Fibroblast of lung (primary cell): ENCODE data around the gene NINJ2. TPM values are rescaled to one million over a fixed set of nuclear protein-coding genes. Genes with fewer than 3 reads are reported as not detected.

ENCODE experiments used
- DNase-seq, 2 donors: peaks; one replicate each; pipeline versions ENCODE4 v3.0.0 to v3.0.0-alpha.2; 2010; ENCODE audit warnings: low read depth in 2 of 2
- H2AFZ ChIP-seq: 2 replicates; pipeline ENCODE4 v1.5.1; 2012; ENCODE audit warnings: low read length, control low read depth, inconsistent platforms
- H3K27ac ChIP-seq: 2 replicates; pipeline ENCODE4 v1.5.1; 2011; ENCODE audit warnings: low read length, control low read depth; ENCODE audit not compliant: insufficient read depth
- H3K27me3 ChIP-seq: 2 replicates; pipeline ENCODE4 v1.5.1; 2011; ENCODE audit warnings: mild to moderate bottlenecking, low read length; ENCODE audit not compliant: control insufficient read depth, insufficient read depth
- H3K36me3 ChIP-seq: 2 replicates; pipeline ENCODE4 v1.5.1; 2011; ENCODE audit warnings: low read length; ENCODE audit not compliant: control insufficient read depth, insufficient read depth
- H3K4me1 ChIP-seq: 2 replicates; pipeline ENCODE4 v1.5.1; 2011; ENCODE audit warnings: low read length; ENCODE audit not compliant: control insufficient read depth, insufficient read depth; ENCODE audit errors: extremely low read depth
- H3K4me2 ChIP-seq: 2 replicates; pipeline ENCODE4 v1.5.1; 2011; ENCODE audit warnings: low read length, control low read depth; ENCODE audit not compliant: insufficient read depth; ENCODE audit errors: extremely low read depth
- H3K4me3 ChIP-seq, 4 experiments: fragments of 200-600 bp in 1 of 4; sonication (generic) in 1 of 4; replicated peaks in 1 of 4; 2 replicates each; pipeline ENCODE4 v1.5.1; 2011 to 2016; ENCODE audit warnings: low read length in 4 of 4, low read depth in 3 of 4, mild to moderate bottlenecking in 3 of 4, control low read depth in 2 of 4, inconsistent platforms in 1 of 4, mixed read lengths in 1 of 4; ENCODE audit not compliant: insufficient read depth in 1 of 4; ENCODE audit errors: control extremely low read depth in 1 of 4
- H3K79me2 ChIP-seq: 2 replicates; pipeline ENCODE4 v1.5.1; 2012; ENCODE audit warnings: mild to moderate bottlenecking, low read length, inconsistent platforms; ENCODE audit not compliant: control insufficient read depth, insufficient read depth
- H3K9ac ChIP-seq: 2 replicates; pipeline ENCODE4 v1.5.1; 2011; ENCODE audit warnings: mild to moderate bottlenecking, low read length, control low read depth; ENCODE audit not compliant: insufficient read depth
- H3K9me3 ChIP-seq: 2 replicates; pipeline ENCODE4 v1.5.1; 2012; ENCODE audit warnings: low read depth, low read length; ENCODE audit not compliant: control insufficient read depth, insufficient read depth
- H4K20me1 ChIP-seq: 2 replicates; pipeline ENCODE4 v1.5.1; 2011; ENCODE audit warnings: low read length; ENCODE audit not compliant: control insufficient read depth, insufficient read depth; ENCODE audit errors: extremely low read depth
- EZH2 ChIP-seq: IDR thresholded peaks from 2 replicates; pipeline ENCODE4 v1.5.1; 2012; ENCODE audit warnings: low read length, control low read depth, mild to moderate bottlenecking; ENCODE audit errors: missing control alignments
- polyA plus RNA-seq, 2 donors: library from polyadenylated mRNA; depleted of rRNA in 1 of 2; stranded (reverse) in 1 of 2; unstranded in 1 of 2; fragments of >200 nt; gene quantifications; 2 replicates each; pipeline ENCODE4 v1.2.1, GENCODE V29; 2011 to 2012; ENCODE audit warnings: missing spikeins in 1 of 2
- total RNA-seq: library from RNA; depleted of rRNA; stranded (reverse); fragments of >200 nt; gene quantifications from 2 replicates; pipeline ENCODE4 v1.2.1, GENCODE V29; 2014
- TF ChIP-seq, protein P1 (sequence below), 2 donors: IDR thresholded peaks in 1 of 2; conservative IDR thresholded peaks in 1 of 2; 1 replicate in 1 of 2; 2 replicates in 1 of 2; pipeline ENCODE4 v1.5.1; 2011 to 2012; ENCODE audit warnings: low read length in 2 of 2, control low read depth in 1 of 2, inconsistent platforms in 1 of 2, low read depth in 1 of 2, mild to moderate bottlenecking in 1 of 2

NINJ2 gene
- total and polyA plus RNA-seq, 2 donors (not counting 1 experiment from before 2014, with no cell fraction given) = 0.35 to 0.66 TPM

DNA sequence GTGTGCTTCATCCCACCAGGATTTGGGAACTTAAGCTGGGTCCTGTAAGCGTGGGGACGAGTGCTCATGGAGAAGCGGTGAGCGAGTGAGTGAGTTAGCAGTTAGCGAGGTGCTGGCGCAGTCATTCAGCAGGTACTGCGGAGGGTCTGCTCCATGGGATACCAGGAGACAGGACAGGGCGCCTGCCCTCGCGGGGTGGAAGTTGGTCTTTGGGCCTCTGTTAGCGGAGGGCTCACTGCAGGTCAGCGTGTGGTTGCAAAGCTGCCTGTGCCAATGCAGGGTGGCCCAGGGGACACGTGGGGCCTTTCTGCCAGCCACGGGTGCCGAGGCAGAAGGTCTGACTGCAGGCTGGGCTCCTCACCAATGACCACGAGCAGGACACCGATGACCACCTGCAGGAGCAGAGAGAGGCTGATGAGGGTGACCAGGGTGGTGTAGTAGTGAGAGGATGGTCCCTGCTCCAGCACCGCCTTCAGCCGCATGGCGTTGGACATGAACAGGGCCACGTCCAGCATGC is 97.6 kb downstream of the NINJ2 start:
- H3K27me3 ChIP-seq = peaks cover 10% of the 10 kb centered on the region
- no peak for DNase-seq

DNA sequence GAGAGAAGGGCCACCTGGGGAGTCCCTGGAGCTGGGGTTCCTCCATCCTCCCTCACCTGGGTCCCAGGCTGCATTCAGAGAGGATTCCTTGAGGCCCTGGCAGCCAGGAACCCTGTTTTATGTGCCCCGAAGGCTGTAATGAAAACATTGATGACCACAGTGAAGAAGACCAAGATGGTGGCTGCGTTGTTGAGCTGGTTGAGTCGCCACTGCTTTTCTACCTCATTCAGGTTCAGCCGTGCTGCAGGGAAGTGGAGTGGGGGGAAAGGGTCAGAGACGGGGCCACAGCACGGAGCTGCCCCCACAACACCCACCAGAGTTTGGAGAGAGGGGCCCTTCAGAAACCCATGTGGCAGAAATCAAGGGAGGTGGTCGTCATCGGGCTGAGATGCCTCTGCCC is 98.1 kb downstream of the NINJ2 start:
- Histone ChIP-seq H3K79me2 (no peaks in the 10 kb centered on the region), H2AFZ (no peak overlapping the region), H3K27me3 (peaks cover 10% of the 10 kb centered on the region), H3K36me3 (no peaks in the 10 kb centered on the region), H3K4me2 (no peak overlapping the region), H3K27ac (no peak overlapping the region), H4K20me1 (no peaks in the 10 kb centered on the region), H3K9me3 (no peaks in the 10 kb centered on the region), H3K4me1 (peaks cover 4% of the 10 kb centered on the region), H3K4me3 (no peak overlapping the region), H3K9ac (no peak overlapping the region)
- no peak for TF ChIP-seq EZH2
- TF ChIP-seq, protein P1, sequence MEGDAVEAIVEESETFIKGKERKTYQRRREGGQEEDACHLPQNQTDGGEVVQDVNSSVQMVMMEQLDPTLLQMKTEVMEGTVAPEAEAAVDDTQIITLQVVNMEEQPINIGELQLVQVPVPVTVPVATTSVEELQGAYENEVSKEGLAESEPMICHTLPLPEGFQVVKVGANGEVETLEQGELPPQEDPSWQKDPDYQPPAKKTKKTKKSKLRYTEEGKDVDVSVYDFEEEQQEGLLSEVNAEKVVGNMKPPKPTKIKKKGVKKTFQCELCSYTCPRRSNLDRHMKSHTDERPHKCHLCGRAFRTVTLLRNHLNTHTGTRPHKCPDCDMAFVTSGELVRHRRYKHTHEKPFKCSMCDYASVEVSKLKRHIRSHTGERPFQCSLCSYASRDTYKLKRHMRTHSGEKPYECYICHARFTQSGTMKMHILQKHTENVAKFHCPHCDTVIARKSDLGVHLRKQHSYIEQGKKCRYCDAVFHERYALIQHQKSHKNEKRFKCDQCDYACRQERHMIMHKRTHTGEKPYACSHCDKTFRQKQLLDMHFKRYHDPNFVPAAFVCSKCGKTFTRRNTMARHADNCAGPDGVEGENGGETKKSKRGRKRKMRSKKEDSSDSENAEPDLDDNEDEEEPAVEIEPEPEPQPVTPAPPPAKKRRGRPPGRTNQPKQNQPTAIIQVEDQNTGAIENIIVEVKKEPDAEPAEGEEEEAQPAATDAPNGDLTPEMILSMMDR (conservative IDR thresholded peaks at IDR 0.05 in 1 of 2, IDR thresholded peaks at IDR 0.05 in 1 of 2; ENCODE audit: low read depth in 1 of 2, low read length in 2 of 2) = no peak
- no peak for DNase-seq

More for the DNA sequence above, 97.6 kb downstream of the NINJ2 start:
- no peak overlapping the region for H3K4me3 ChIP-seq
- no peaks in the 10 kb centered on the region for H3K79me2 ChIP-seq
- no peaks in the 10 kb centered on the region for H3K9me3 ChIP-seq
- no peak overlapping the region for H3K27ac ChIP-seq
- peaks cover 4% of the 10 kb centered on the region for H3K4me1 ChIP-seq
- TF ChIP-seq, protein P1 (conservative IDR thresholded peaks at IDR 0.05 in 1 of 2, IDR thresholded peaks at IDR 0.05 in 1 of 2; ENCODE audit: low read depth in 1 of 2, low read length in 2 of 2) = no peak
- TF ChIP-seq EZH2 = no peak
- no peak overlapping the region for H3K4me2 ChIP-seq
- H2AFZ ChIP-seq = no peak overlapping the region
- H4K20me1 ChIP-seq = no peaks in the 10 kb centered on the region
- H3K36me3 ChIP-seq = no peaks in the 10 kb centered on the region
- H3K9ac ChIP-seq = no peak overlapping the region

DNA sequence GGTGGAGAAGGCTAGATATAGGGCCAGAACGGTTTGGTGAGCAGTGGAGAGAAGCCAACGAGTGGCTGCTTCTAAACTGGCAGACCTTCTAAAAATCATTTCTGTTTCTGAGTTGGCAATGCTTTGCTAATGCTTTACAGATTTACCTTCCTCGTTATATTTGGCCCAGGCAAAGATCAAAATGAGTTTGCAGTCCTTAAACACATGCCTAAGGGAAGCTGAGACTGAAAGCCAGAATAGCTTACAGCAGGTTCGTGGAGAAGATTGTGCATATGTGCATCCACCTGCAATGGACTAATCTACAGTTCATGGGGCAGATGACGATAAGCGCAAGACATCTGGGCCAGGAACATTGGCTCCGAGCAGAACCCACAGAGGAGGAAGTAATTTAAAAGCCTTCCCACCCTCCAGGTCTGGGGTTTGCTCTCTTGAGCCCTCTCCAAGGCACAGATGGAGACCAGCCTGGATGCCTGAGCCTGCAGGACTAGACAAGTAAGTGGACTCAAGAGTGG is 99.4 kb downstream of the NINJ2 start:
- H3K79me2 ChIP-seq = no peaks in the 10 kb centered on the region
- no peak overlapping the region for H3K4me3 ChIP-seq
- H3K4me2 ChIP-seq = no peak overlapping the region
- no peak for TF ChIP-seq EZH2
- TF ChIP-seq, protein P1 (conservative IDR thresholded peaks at IDR 0.05 in 1 of 2, IDR thresholded peaks at IDR 0.05 in 1 of 2; ENCODE audit: low read depth in 1 of 2, low read length in 2 of 2) = no peak
- DNase-seq = no peak
- no peak overlapping the region for H3K9ac ChIP-seq
- H3K9me3 ChIP-seq = no peaks in the 10 kb centered on the region
- no peaks in the 10 kb centered on the region for H3K4me1 ChIP-seq
- H4K20me1 ChIP-seq = no peaks in the 10 kb centered on the region
- no peaks in the 10 kb centered on the region for H3K36me3 ChIP-seq
- H3K27me3 ChIP-seq = peaks cover 13% of the 10 kb centered on the region
- no peak overlapping the region for H3K27ac ChIP-seq
- H2AFZ ChIP-seq = no peak overlapping the region
